ENCODE data around the gene THSD7B. TPM values are rescaled to one million over a fixed set of nuclear protein-coding genes. Genes with fewer than 3 reads are reported as not detected.

THSD7B gene
- total RNA-seq, 1 experiment from 2014 or later = 0.28 TPM

DNA sequence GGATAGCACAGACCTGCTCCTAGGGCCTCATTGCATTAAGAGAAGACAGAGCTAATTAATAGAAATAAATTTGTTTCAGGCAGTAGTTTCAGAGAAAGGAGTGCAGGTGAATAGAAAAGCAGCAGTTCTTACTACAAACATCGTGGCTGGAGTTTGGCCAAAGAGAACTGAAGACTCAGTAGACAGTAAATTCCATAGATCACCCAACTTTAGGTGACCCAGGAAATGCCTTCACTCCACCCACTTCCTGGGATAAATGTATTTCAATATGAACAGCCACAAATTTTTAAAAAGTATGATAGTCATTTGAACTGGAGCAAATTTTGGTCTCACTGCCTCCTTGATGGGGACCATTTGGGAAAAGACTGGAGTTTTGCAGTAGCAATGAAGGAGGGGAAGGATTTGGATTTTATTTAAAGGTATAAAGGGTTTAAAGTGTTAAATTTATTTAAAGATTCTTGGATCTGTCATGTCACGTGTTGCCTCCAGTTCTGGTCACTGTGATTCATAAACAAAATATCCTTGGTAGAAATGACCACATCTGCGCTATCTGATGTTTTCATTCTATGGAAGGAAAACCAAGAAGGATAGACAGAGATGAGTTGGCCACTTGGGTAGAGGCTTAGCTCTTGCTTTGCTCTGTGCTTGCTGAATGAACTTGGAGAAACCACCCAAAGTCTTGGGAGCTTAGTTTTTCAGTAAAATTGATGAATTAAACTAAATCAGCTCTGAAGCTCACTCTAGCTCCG is 390.2 kb downstream of the THSD7B start:
- Histone ChIP-seq H3K4me3 (ENCODE audit: insufficient read depth, low read depth, low read length) (no peak overlapping the region), H3K27me3 (ENCODE audit: control insufficient read depth, insufficient read depth, low read length) (no peaks in the 10 kb centered on the region), H3K36me3 (replicated peaks; ENCODE audit: control insufficient read depth, insufficient read depth, low read length) (no peaks in the 10 kb centered on the region)
- DNase-seq = no peak

DNA sequence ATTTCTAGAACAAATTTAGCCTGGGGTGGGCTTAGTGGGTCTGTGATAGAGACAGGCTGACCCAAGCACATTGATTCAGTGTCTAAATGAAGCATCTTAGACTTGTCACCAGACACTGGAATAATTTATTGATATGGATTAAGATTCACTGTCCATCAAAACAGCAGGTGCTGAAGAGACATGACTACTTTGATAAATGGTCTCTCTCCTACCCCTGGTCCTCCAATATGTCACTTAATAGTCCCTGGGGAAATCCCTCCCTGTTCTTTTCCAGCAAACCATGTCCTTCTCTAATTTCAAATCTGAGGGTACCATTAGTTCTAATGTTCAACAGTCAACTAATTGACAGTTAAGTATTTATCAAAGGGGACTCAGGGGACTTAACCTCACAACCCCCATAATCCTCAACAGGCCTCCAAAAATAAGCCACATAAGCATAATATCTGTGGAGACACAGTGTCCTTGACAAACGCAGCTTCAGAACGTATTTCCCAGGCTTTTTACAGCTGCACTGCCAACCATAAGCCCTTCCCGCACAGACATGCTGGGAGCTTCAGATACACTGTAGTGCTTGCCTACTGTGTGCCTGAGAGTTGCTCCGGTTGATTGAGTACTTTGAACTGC is 391.0 kb downstream of the THSD7B start:
- Histone ChIP-seq H3K27me3 (ENCODE audit: control insufficient read depth, insufficient read depth, low read length) (no peaks in the 10 kb centered on the region), H3K4me3 (ENCODE audit: insufficient read depth, low read depth, low read length) (no peak overlapping the region), H3K36me3 (replicated peaks; ENCODE audit: control insufficient read depth, insufficient read depth, low read length) (no peaks in the 10 kb centered on the region)
- no peak for DNase-seq

DNA sequence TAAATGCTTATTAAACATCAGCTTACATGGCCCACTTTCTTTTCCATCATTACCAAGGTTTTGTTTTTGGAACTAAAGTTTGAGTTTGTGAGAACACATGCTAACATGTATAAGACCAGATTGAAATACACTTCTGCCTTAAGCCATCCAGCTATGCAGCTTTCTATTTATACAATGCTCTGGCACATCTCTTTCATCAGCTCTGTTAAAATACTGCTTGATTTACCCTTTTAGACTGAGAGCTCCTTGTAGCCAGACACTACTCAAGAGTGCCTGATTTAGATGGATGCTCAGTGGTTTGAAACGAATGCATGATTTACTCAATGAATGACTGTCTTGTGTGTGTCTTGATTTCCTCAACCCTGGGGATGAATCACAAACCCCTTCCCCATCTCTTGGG is 392.5 kb downstream of the THSD7B start:
- DNase-seq = no peak
- H3K27me3 ChIP-seq (ENCODE audit: control insufficient read depth, insufficient read depth, low read length) = no peaks in the 10 kb centered on the region
- H3K4me3 ChIP-seq (ENCODE audit: insufficient read depth, low read depth, low read length) = no peak overlapping the region
- H3K36me3 ChIP-seq (replicated peaks; ENCODE audit: control insufficient read depth, insufficient read depth, low read length) = no peaks in the 10 kb centered on the region

DNA sequence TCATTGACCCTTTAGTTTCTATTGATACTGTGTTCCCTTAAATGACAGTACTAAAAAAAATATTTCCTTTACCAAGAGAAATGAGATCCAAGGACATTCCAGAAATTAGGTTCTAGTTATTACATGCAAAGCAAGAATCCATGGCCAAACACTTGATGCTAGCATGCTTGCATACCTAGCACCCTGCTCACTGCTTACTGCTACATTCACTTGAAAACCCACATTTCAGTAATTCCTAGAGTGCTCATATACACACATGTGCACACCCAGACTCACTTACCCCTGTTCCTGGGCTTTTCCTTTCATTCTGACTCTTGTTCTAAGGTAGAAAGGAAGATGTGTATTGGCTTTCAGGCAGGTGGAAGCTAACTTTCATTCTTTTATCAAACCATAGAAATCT is 395.9 kb downstream of the THSD7B start:
- DNase-seq = no peak
- Histone ChIP-seq H3K4me3 (ENCODE audit: insufficient read depth, low read depth, low read length) (no peak overlapping the region), H3K27me3 (ENCODE audit: control insufficient read depth, insufficient read depth, low read length) (no peaks in the 10 kb centered on the region), H3K36me3 (replicated peaks; ENCODE audit: control insufficient read depth, insufficient read depth, low read length) (no peaks in the 10 kb centered on the region)

DNA sequence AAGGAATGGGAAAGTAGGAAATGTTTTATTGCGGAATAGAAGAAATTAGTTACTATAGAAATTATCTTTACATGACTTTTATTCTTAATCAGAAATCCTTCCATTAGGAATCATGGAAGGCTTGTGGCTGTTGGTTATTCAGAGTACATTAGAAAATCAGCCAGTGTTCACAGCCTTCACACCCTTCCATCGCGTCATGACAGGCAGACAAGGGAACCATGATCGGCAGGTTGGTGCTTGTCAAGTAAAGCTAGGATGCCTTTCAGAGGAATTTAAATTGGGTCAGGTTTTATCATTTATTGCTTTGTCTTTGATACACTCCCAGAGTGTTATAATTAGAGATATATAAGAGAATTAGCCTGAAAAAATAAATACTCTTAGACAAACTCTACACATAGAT is 400.6 kb downstream of the THSD7B start:
- no peak for DNase-seq
- Histone ChIP-seq H3K4me3 (ENCODE audit: insufficient read depth, low read depth, low read length) (no peak overlapping the region), H3K27me3 (ENCODE audit: control insufficient read depth, insufficient read depth, low read length) (no peaks in the 10 kb centered on the region), H3K36me3 (replicated peaks; ENCODE audit: control insufficient read depth, insufficient read depth, low read length) (no peaks in the 10 kb centered on the region)

DNA sequence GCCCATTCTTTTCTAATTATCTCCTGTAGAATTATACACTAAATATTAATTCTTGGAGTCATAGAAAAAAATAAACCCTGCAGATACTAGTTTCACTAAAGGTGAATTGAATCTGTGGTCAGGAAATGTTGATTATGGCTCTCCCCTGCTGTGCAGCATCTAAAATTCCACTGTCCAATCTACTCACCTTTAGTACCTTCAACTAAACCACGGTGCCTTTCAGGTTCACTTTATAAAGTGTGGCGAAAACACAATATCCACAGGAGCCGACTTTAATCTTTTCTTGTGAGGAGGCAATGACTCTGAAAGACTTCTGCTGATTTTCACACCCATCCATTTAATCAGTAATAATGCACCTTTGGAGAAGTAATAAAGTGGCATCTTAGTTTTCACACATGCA is 402.3 kb downstream of the THSD7B start:
- no peaks in the 10 kb centered on the region for H3K27me3 ChIP-seq (ENCODE audit: control insufficient read depth, insufficient read depth, low read length)
- no peak overlapping the region for H3K4me3 ChIP-seq (ENCODE audit: insufficient read depth, low read depth, low read length)
- H3K36me3 ChIP-seq (replicated peaks; ENCODE audit: control insufficient read depth, insufficient read depth, low read length) = no peaks in the 10 kb centered on the region
- DNase-seq = no peak

DNA sequence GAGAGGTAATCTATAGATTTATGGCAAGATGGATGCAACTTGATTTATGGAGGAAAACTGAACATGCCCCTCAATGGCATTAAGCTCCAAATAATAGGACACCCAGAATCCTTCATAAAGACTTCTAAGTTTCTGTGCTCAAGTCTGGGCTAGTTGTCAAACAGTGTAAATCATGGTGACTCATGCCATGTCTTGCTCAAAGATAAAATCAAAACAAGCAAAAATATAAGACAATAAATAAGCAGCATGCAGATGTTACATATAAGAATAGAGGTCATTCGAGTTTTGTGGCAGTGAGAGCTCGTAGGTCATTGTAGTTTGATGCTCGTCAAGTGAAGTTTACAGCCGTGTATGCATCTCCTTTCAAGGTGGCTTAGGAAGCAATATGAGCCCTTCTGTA is 403.2 kb downstream of the THSD7B start:
- Histone ChIP-seq H3K4me3 (ENCODE audit: insufficient read depth, low read depth, low read length) (no peak overlapping the region), H3K27me3 (ENCODE audit: control insufficient read depth, insufficient read depth, low read length) (no peaks in the 10 kb centered on the region), H3K36me3 (replicated peaks; ENCODE audit: control insufficient read depth, insufficient read depth, low read length) (no peaks in the 10 kb centered on the region)
- no peak for DNase-seq

DNA sequence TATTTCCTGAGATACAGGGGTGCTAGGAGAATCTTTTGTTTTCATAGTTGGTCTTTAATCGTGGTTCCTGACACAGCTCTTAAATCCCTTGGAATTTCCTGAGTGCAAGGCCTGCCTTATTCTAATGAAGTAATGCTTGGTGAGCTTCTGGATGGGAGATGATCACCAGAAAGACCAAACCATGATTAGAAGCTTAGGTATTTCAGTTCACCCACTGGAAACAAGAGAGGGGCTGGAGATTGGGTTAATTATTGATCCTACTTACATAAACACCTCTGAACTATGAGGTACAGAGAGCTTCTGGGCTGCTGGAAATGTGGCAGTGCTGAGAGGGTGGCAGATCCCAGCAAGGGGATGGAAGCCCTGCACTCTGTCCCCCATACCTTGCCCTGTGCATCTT is 406.8 kb downstream of the THSD7B start:
- no peak for DNase-seq
- no peaks in the 10 kb centered on the region for H3K36me3 ChIP-seq (replicated peaks; ENCODE audit: control insufficient read depth, insufficient read depth, low read length)
- H3K4me3 ChIP-seq (ENCODE audit: insufficient read depth, low read depth, low read length) = no peak overlapping the region
- H3K27me3 ChIP-seq (ENCODE audit: control insufficient read depth, insufficient read depth, low read length) = no peaks in the 10 kb centered on the region

DNA sequence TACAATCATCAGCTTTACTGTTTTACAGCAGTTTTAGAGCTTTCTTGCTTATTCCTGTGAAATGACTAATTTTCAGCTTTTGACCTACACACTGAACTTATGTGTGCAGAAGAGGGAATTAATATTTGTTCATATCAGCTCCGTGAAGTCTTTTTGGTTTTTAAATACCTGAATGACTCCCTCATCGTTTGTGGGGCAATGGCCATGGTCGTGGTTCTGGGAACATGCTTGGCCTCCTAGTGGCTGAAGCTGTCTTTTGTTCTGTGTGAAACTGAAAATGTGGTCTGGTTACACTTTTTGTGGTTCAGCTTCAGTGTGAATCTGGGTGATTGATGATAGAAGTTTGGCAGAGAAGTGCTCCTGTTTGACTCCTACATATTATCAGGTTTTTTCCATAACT is 408.1 kb downstream of the THSD7B start:
- peak; percentile 4 for DNase-seq
- no peaks in the 10 kb centered on the region for H3K36me3 ChIP-seq (replicated peaks; ENCODE audit: control insufficient read depth, insufficient read depth, low read length)

DNA sequence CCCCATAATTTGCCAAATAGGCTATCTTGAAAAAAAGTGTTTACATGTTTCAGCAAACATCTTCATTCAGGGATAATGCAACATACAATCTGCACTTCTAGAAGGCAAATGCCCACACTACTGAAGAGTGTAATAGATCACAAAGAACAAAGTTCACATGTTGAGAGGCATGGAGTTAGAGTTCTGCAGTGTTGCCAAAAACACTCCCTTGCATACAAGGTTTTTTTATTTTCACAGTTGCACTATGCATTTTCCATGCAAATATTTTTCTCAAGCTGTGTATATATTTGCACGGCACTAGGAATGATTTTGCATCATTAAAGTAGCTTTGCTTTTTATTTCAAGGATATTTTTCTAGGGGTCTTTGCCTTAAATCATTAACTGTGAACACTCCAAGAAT is 409.9 kb downstream of the THSD7B start:
- H3K27me3 ChIP-seq (ENCODE audit: control insufficient read depth, insufficient read depth, low read length) = no peaks in the 10 kb centered on the region
- no peaks in the 10 kb centered on the region for H3K36me3 ChIP-seq (replicated peaks; ENCODE audit: control insufficient read depth, insufficient read depth, low read length)
- DNase-seq = no peak
- no peak overlapping the region for H3K4me3 ChIP-seq (ENCODE audit: insufficient read depth, low read depth, low read length)

More for the DNA sequence above, 408.1 kb downstream of the THSD7B start:
- H3K4me3 ChIP-seq (ENCODE audit: insufficient read depth, low read depth, low read length) = no peak overlapping the region
- H3K27me3 ChIP-seq (ENCODE audit: control insufficient read depth, insufficient read depth, low read length) = no peaks in the 10 kb centered on the region

DNA sequence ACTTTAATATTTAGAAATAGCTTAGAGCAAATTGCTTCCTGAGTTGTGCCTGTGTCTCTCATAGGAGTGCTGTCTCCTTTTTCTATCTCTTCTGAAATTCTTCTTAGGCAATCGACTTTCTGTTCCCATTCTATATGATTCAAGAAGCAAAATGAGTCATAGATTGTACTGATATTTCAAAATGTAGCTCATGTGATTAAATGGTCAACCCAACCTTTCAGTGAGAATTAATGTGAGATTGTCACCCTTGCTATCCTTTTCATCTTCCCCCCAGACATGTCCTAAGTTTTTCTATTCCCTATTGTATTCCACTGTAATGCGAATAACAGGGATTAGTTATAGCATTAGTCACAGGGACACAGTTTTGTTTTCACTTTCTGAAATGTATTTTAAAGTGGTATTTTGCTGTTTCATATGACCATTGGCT is 413.6 kb downstream of the THSD7B start:
- no peaks in the 10 kb centered on the region for H3K36me3 ChIP-seq (replicated peaks; ENCODE audit: control insufficient read depth, insufficient read depth, low read length)
- no peak overlapping the region for H3K4me3 ChIP-seq (ENCODE audit: insufficient read depth, low read depth, low read length)
- no peaks in the 10 kb centered on the region for H3K27me3 ChIP-seq (ENCODE audit: control insufficient read depth, insufficient read depth, low read length)
- no peak for DNase-seq

DNA sequence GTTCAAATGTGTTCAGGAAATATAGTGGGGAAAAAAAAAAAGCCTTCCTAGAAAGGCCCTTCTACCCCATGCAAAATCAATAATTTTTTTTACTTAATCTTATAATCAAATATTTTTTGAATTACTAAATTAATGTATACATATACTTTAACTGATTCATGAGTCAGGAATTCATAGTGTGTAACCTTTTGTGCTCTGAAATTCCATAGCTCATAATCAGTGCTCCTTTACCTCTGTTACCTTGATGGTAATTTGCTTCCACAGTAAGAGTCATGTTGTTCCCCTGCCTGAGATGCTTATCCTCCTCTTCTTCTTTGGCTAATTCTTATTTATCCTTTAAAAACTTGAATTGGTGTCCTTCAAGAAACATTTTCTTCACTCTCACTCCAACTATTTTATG is 414.2 kb downstream of the THSD7B start:
- no peaks in the 10 kb centered on the region for H3K27me3 ChIP-seq (ENCODE audit: control insufficient read depth, insufficient read depth, low read length)
- no peak for DNase-seq
- H3K4me3 ChIP-seq (ENCODE audit: insufficient read depth, low read depth, low read length) = no peak overlapping the region
- no peaks in the 10 kb centered on the region for H3K36me3 ChIP-seq (replicated peaks; ENCODE audit: control insufficient read depth, insufficient read depth, low read length)

DNA sequence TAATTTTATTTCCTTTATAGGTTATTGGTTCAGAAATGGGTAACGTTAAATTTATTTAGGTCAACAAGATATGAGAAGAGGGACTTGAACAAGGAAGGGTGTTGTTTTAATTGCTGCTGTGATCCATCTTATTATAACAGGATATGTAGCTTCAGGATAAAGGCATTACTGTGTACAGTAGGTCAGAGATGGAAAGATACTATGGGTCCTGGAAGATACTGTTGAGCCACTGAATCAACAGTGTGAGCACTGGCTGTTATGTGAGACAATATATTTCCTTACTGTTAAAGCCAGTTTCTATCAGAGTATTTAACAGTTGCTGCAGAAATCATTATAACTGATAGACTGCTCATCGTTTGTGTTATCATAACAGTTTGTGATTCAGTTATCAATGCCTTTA is 414.7 kb downstream of the THSD7B start:
- H3K27me3 ChIP-seq (ENCODE audit: control insufficient read depth, insufficient read depth, low read length) = no peaks in the 10 kb centered on the region
- no peak overlapping the region for H3K4me3 ChIP-seq (ENCODE audit: insufficient read depth, low read depth, low read length)
- no peaks in the 10 kb centered on the region for H3K36me3 ChIP-seq (replicated peaks; ENCODE audit: control insufficient read depth, insufficient read depth, low read length)
- no peak for DNase-seq

DNA sequence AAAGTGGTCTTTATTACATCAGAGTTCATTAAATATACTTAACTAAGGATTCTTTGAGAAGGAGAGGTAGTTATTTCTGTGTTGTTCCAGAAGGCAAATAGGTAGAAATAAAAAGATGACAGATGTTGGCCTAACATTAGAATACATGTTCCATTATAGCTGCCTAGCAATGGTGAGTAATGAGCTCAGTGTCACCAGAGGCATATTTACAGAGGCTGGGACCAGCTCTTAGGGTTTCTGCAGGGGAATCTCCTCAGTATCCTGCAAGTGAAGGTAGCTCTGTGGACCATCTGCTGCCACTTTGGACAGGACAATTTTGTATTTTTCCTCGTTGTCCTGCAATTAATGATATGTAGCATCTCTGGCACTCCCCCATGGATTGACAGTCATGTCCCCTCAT is 416.0 kb downstream of the THSD7B start:
- DNase-seq = no peak
- Histone ChIP-seq H3K36me3 (replicated peaks; ENCODE audit: control insufficient read depth, insufficient read depth, low read length) (no peaks in the 10 kb centered on the region), H3K4me3 (ENCODE audit: insufficient read depth, low read depth, low read length) (no peak overlapping the region), H3K27me3 (ENCODE audit: control insufficient read depth, insufficient read depth, low read length) (no peaks in the 10 kb centered on the region)

DNA sequence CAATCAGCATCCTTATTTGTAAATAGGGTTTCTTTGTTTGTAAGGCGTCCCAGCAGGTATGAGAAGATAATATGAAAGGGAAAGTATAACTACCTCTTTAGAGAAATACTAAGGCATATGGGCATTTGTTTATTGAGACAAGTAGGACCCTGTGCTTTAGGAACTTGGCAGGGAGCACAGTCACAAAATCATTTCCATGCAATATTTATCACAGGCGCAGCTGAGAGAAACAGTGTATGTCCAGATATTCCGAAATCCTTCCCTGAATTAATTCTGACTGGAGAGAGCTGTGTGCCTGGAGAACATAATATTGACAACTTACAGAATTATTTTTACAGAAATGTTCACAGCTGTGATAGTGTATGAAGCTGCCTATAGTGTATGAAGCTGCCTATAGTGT is 416.7 kb downstream of the THSD7B start:
- no peak for DNase-seq
- H3K4me3 ChIP-seq (ENCODE audit: insufficient read depth, low read depth, low read length) = no peak overlapping the region
- no peaks in the 10 kb centered on the region for H3K27me3 ChIP-seq (ENCODE audit: control insufficient read depth, insufficient read depth, low read length)
- no peaks in the 10 kb centered on the region for H3K36me3 ChIP-seq (replicated peaks; ENCODE audit: control insufficient read depth, insufficient read depth, low read length)

All from H7 (cell line).